AG09319 (cell line): ENCODE data around the gene ATG3.

ENCODE experiments used
- DNase-seq: peaks from one replicate; pipeline ENCODE4 v3.0.0-alpha.2; 2010; ENCODE audit warnings: low read depth; ENCODE audit errors: extremely low read depth
- CTCF ChIP-seq: IDR thresholded peaks from 2 replicates; pipeline ENCODE4 v1.5.1; 2011; ENCODE audit warnings: low read depth, mild to moderate bottlenecking, inconsistent platforms, low read length, moderate library complexity

Gene ATG3

GRCh38 chr3:112508860-112509259 is 52.9 kb downstream of the ATG3 start:
- no peak for DNase-seq
- TF ChIP-seq CTCF: no peak

- TF ChIP-seq CTCF: no peak
- no peak for DNase-seq
Observed at GRCh38 chr3:112508261-112508660, 53.5 kb downstream of the ATG3 start.

GRCh38 chr3:112505907-112506306 is 55.9 kb downstream of the ATG3 start:
- TF ChIP-seq CTCF: no peak

GRCh38 chr3:112504123-112504522 is 57.6 kb downstream of the ATG3 start:
- no peak for TF ChIP-seq CTCF
- DNase-seq: no peak

More at GRCh38 chr3:112505907-112506306, 55.9 kb downstream of the ATG3 start:
- DNase-seq: no peak

- DNase-seq: no peak
- TF ChIP-seq CTCF: no peak
Observed at GRCh38 chr3:112503304-112503972, 58.3 kb downstream of the ATG3 start.

- DNase-seq: no peak
- TF ChIP-seq CTCF: no peak
Observed at GRCh38 chr3:112500621-112501020, 61.1 kb downstream of the ATG3 start.

- TF ChIP-seq CTCF: no peak
- no peak for DNase-seq
Observed at GRCh38 chr3:112498914-112499711, 62.6 kb downstream of the ATG3 start, which contains the start of gene BTLA. TSS of gene BTLA (minus strand) at chr3:112499472. CDS start at chr3:112499358, 114 bp downstream.
